Progenitor cell of endocrine pancreas (in vitro differentiated cells): ENCODE results near the gene ADA. TPM values are rescaled to one million over a fixed set of nuclear protein-coding genes. Genes with fewer than 3 reads are reported as not detected.
"Not testable (repeated sequence)": the region's sequence is repeated elsewhere in the genome, so short reads cannot be mapped to it uniquely, and the experiment has no call there.

ENCODE experiments used
- DNase-seq: peaks from one replicate; pipeline ENCODE4 v3.0.0; 2021; ENCODE audit warnings: low spot score; ENCODE audit not compliant: unreplicated experiment
- H3K27ac Mint-ChIP-seq: 2 replicates; pipeline ENCODE4 v1.8.0; 2021; ENCODE audit warnings: mild to moderate bottlenecking, moderate library complexity, mixed read lengths
- H3K27me3 Mint-ChIP-seq: 2 replicates; pipeline ENCODE4 v1.8.0; 2021; ENCODE audit warnings: mixed read lengths
- H3K36me3 Mint-ChIP-seq: 2 replicates; pipeline ENCODE4 v1.8.0; 2022; ENCODE audit warnings: mixed read lengths; ENCODE audit not compliant: insufficient read depth
- H3K4me1 Mint-ChIP-seq: 2 replicates; pipeline ENCODE4 v1.8.0; 2021; ENCODE audit warnings: low read depth, mixed read lengths
- H3K4me3 Mint-ChIP-seq: 2 replicates; pipeline ENCODE4 v1.8.0; 2021; ENCODE audit warnings: low read depth, mild to moderate bottlenecking, moderate library complexity, mixed read lengths
- H3K9me3 Mint-ChIP-seq: 2 replicates; pipeline ENCODE4 v1.8.0; 2021; ENCODE audit warnings: low read depth, mixed read lengths
- long read RNA-seq: library from polyadenylated mRNA; unstranded; transcript quantifications from one replicate; pipeline ENCODE4 v2.0.0, GENCODE V29; 2020
- total RNA-seq: library from RNA; stranded (reverse); gene quantifications from 2 replicates; pipeline ENCODE4 v1.2.1, GENCODE V29; 2021
- TF ChIP-seq, protein P1 (sequence below): fragments of 200-600 bp; sonication (generic); IDR thresholded peaks from one replicate; pipeline ENCODE4 v1.5.0; 2021; ENCODE audit warnings: antibody characterized with exemption, mild to moderate bottlenecking; ENCODE audit not compliant: unreplicated experiment

Gene ADA
- total RNA-seq = 10.7 and 11.4 TPM in 2 replicates
- long read RNA-seq, transcript ADA-201 (12 exons, 1,539 nt) = major isoform, 8 of 14 reads
- long read RNA-seq, partial matches to known transcripts = 0 of 14 reads
- long read RNA-seq, other reads (novel, unspliced or antisense) = 4 of 14 reads

DNA sequence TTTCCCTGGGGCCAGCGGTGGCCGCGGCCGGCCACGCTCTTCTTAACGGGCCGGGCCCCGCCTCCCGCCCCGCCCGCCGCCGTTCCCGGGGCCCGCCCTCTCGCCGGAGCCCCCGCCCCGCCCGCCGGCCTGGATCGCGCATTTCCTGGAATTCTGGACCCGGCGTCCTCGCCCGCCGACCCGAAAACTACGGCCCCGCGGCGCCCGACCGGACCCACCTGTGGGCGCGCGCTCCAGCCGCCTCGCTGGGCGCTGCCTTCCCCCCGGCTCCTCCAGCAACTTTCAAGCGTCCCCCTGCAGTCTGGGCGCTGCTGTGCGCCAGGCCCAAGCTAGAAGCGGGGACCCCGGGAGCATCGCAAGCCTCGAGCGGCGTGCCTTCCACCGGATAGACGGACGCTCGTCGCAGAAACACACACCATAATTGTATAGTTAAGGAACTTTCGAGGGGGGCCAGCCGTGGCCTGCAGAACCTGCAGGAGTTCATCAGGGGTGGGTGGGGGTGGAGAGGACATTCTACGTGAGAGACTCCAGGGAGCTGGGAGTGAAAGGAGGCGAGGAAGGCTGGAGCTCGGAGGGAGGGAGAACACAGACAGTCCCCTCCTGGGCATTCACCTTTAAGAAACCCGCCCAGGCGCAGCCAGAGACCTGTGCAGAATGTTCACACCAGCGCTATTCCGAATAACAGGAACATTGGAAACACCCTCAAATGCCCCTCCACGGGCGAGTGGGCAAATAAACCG is at the start of gene ADA:
Gene ADA, minus strand, starts transcription at position 16 of the 740 bp plus-strand sequence. CDS start 92 bp downstream, outside the sequence.
- TF ChIP-seq, protein P1, sequence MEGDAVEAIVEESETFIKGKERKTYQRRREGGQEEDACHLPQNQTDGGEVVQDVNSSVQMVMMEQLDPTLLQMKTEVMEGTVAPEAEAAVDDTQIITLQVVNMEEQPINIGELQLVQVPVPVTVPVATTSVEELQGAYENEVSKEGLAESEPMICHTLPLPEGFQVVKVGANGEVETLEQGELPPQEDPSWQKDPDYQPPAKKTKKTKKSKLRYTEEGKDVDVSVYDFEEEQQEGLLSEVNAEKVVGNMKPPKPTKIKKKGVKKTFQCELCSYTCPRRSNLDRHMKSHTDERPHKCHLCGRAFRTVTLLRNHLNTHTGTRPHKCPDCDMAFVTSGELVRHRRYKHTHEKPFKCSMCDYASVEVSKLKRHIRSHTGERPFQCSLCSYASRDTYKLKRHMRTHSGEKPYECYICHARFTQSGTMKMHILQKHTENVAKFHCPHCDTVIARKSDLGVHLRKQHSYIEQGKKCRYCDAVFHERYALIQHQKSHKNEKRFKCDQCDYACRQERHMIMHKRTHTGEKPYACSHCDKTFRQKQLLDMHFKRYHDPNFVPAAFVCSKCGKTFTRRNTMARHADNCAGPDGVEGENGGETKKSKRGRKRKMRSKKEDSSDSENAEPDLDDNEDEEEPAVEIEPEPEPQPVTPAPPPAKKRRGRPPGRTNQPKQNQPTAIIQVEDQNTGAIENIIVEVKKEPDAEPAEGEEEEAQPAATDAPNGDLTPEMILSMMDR = peak; percentile 25
- peaks cover 4% of the 10 kb centered on the region for H3K4me1 Mint-ChIP-seq
- no peaks in the 10 kb centered on the region for H3K9me3 Mint-ChIP-seq
- H3K36me3 Mint-ChIP-seq = no peaks in the 10 kb centered on the region
- H3K4me3 Mint-ChIP-seq = peak within 1 kb of the TSS; percentile 81
- peak; percentile 46 for DNase-seq
- H3K27me3 Mint-ChIP-seq = peaks cover 34% of the 10 kb centered on the region
- H3K27ac Mint-ChIP-seq = peak within 1 kb of the TSS; percentile 53

DNA sequence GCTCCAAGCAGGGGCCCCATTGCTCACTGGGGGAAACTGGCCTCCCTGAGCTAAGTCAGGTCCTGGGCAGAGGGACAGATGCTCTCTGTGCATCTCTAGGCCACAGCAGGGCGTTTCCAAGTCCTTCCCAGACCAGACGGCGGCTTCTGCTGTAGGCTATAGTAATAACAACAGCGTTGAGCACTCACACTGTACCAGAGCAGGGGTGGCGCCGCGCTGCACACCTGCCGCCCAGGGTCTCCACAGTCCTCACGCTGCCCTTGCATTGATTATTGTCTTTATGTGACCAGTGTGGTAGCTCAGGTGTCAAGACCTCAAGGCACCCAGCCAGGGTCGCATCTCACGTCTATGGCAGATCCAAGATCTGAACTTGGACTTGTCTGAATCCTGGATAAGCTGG is 48.8 kb upstream of the ADA start:
- Mint-ChIP-seq H3K27ac (no peak overlapping the region), H3K27me3 (peaks cover 3% of the 10 kb centered on the region), H3K9me3 (no peaks in the 10 kb centered on the region)

DNA sequence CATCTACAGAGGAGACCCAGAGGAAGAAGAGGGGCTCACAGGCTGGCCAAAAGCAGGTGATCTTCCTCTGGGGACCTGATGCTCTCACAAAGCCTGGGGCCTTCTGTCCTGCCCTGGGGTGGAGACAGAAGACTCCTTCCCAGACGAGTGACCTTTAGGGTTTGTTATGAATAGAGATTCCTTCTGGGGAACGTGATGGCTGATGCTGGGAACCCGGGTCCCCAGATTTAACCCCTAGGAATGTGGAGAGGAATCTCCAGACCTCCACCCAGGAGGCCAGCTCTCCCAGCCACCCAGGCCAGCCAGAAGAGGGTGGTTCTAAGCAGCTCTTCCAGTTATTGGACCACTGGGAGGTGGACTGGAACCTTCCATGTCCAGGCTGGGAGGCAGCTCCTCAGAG is 46.9 kb upstream of the ADA start:
- Mint-ChIP-seq H3K4me3 (no peak overlapping the region), H3K4me1 (peaks cover 2% of the 10 kb centered on the region), H3K36me3 (no peaks in the 10 kb centered on the region), H3K27ac (no peak overlapping the region), H3K9me3 (no peaks in the 10 kb centered on the region), H3K27me3 (no peaks in the 10 kb centered on the region)
- no peak for DNase-seq
- TF ChIP-seq, protein P1 = no peak

More for the DNA sequence above, 48.8 kb upstream of the ADA start:
- H3K4me3 Mint-ChIP-seq = no peak overlapping the region
- TF ChIP-seq, protein P1 = no peak
- no peak for DNase-seq
- no peaks in the 10 kb centered on the region for H3K36me3 Mint-ChIP-seq
- peaks cover 2% of the 10 kb centered on the region for H3K4me1 Mint-ChIP-seq

DNA sequence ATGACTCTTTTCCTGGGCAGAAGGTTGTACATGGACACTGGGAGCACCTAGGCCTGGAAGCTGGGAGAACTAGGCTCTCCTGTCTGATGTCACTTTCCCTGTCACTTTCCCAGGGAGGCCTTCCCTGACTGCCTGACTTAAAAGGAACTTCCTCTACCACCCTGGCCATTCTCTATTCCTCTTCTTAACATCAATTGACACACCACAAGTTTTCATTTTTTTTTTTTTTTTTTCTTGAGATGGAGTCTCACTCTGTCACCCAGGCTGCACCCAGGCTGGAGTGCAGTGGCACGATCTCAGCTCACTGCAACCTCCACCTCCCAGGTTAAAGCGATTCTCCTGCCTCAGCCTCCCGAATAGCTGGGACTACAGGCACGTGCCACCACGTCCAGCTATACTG is 45.5 kb upstream of the ADA start:
- H3K27ac Mint-ChIP-seq, H3K4me3 Mint-ChIP-seq, H3K4me1 Mint-ChIP-seq, DNase-seq, H3K27me3 Mint-ChIP-seq, H3K36me3 Mint-ChIP-seq, H3K9me3 Mint-ChIP-seq: not testable (repeated sequence)

DNA sequence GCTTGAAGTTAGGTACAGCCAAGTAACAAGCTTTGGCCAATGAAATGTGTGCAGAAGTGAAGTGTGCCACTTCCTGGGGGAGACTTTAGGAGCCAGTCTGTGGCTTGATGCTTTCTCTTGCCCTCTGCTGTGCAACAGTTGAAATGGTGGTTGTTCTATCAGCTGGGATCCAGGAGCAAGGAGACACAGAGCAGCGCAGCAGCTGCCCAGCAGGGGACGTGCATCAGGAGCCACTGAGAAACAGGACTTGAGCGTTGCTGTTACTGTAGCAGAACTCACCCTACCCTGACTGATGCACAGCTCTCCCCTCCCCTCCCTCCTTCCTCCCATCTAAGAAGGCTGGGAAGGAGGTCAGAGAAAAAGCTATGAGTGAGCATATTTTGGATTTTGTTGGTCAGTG is 44.8 kb upstream of the ADA start:
- Mint-ChIP-seq H3K36me3 (no peaks in the 10 kb centered on the region), H3K4me1 (peaks cover 5% of the 10 kb centered on the region), H3K4me3 (no peak overlapping the region), H3K27ac (no peak overlapping the region), H3K27me3 (no peaks in the 10 kb centered on the region), H3K9me3 (no peaks in the 10 kb centered on the region)
- TF ChIP-seq, protein P1 = peak; percentile 16
- no peak for DNase-seq
